ENCODE data around the gene SLC16A3. TPM values are rescaled to one million over a fixed set of nuclear protein-coding genes. Genes with fewer than 3 reads are reported as not detected.

SLC16A3 gene
- polyA plus RNA-seq, 3 donors = 26.3 to 103 (median 35.3) TPM

DNA sequence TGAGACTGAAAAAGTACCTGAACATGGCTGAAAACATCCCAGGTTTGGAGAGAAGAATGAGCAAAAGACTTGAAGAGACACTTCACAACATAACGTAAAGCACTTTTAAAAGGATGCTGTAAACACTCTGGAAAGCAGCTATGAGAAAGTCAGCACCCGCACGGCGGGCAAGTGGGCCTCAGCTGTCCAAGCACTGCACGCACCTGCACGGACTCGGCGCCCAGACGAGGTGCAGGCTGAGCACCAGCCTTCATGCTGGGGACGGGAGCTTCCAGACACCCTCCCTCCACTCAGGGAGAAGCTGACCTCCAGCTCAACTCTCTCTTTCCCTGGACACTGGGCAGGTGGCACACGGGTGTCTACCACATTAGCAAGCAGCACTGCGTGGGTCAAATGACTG, 29.3 kb upstream of the SLC16A3 start:
- no peak overlapping the region for H2AFZ ChIP-seq (ENCODE audit: insufficient read depth, low read depth, low read length, poor library complexity, severe bottlenecking)
- no peak overlapping the region for H3K27ac ChIP-seq (ENCODE audit: low read depth in 1 of 2, low read length in 2 of 2)
- Mint-ChIP-seq H3K4me1 (peaks cover under 1% of the 10 kb centered on the region), H3K36me3 (peaks cover 33 to 53% of the 10 kb centered on the region in 2 donors), H3K27me3 (ENCODE audit: low read depth in 3 of 3) (peaks cover 0 to 2% (median 0%) of the 10 kb centered on the region in 3 donors), H3K27ac (no peak overlapping the region), H3K4me3 (no peak overlapping the region), H3K9me3 (no peaks in the 10 kb centered on the region)
- H3K4me2 ChIP-seq (replicated peaks; ENCODE audit: extremely low read depth, low read length, poor library complexity, severe bottlenecking) = no peak overlapping the region
- no peak overlapping the region for H3K9ac ChIP-seq (ENCODE audit: insufficient read depth, low read length, poor library complexity, severe bottlenecking)
- no peaks in the 10 kb centered on the region for H3K79me2 ChIP-seq (ENCODE audit: insufficient read depth, low read length)
- H3K9me3 ChIP-seq (replicated peaks in 1 of 2; ENCODE audit: control insufficient read depth in 1 of 2, insufficient read depth in 1 of 2, low read length in 2 of 2) = no peaks in the 10 kb centered on the region
- no peak for DNase-seq
- H4K20me1 ChIP-seq (ENCODE audit: insufficient read depth, low read length) = no peaks in the 10 kb centered on the region
- TF ChIP-seq, protein P1, sequence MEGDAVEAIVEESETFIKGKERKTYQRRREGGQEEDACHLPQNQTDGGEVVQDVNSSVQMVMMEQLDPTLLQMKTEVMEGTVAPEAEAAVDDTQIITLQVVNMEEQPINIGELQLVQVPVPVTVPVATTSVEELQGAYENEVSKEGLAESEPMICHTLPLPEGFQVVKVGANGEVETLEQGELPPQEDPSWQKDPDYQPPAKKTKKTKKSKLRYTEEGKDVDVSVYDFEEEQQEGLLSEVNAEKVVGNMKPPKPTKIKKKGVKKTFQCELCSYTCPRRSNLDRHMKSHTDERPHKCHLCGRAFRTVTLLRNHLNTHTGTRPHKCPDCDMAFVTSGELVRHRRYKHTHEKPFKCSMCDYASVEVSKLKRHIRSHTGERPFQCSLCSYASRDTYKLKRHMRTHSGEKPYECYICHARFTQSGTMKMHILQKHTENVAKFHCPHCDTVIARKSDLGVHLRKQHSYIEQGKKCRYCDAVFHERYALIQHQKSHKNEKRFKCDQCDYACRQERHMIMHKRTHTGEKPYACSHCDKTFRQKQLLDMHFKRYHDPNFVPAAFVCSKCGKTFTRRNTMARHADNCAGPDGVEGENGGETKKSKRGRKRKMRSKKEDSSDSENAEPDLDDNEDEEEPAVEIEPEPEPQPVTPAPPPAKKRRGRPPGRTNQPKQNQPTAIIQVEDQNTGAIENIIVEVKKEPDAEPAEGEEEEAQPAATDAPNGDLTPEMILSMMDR (IDR thresholded peaks at IDR 0.05) = no peak
- WGBS (ENCODE audit: insufficient coverage) = 94% methylated on average over 12 of the region's 12 CpGs
- H3K4me3 ChIP-seq (replicated peaks in 1 of 3; ENCODE audit: low read depth in 2 of 3, low read length in 3 of 3) = no peak overlapping the region
- intact Hi-C loops (cut with micrococcal nuclease) = no loop called here
- peaks cover 3 to 13% of the 10 kb centered on the region in 2 donors for H3K36me3 ChIP-seq (replicated peaks in 1 of 2; ENCODE audit: control insufficient read depth in 1 of 2, insufficient read depth in 2 of 2, low read length in 2 of 2)
- no peaks in the 10 kb centered on the region for H3K27me3 ChIP-seq (ENCODE audit: control insufficient read depth in 2 of 2, insufficient read depth in 2 of 2, low read length in 2 of 2)
- peaks cover 1 to 4% of the 10 kb centered on the region in 2 donors for H3K4me1 ChIP-seq (ENCODE audit: control insufficient read depth in 1 of 2, insufficient read depth in 2 of 2, low read length in 2 of 2)

DNA sequence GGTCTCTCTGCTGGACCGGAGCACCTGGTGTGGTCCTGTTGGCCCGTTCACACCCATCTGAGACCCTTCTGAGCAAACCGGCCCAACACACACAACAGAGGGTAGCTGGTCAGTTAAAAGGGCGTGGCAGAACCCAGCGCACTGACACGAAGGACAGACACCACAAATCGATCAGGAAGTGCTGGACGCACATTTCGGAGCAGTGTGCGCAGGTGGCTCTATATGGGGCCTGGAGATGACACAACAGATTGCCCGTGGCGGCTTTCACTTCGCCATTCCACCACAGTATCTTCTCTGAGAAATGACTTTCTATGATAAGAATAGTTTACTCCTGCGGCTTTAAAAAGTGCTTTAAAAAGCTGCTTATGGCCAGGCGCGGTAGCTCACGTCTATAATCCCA, 28.7 kb upstream of the SLC16A3 start:
- H3K4me3 ChIP-seq (replicated peaks in 1 of 3; ENCODE audit: low read depth in 2 of 3, low read length in 3 of 3) = no peak overlapping the region
- H3K4me1 Mint-ChIP-seq = peaks cover 5% of the 10 kb centered on the region
- H3K79me2 ChIP-seq (ENCODE audit: insufficient read depth, low read length) = no peaks in the 10 kb centered on the region
- H3K9ac ChIP-seq (ENCODE audit: insufficient read depth, low read length, poor library complexity, severe bottlenecking) = no peak overlapping the region
- H3K27ac ChIP-seq (ENCODE audit: low read depth in 1 of 2, low read length in 2 of 2) = no peak overlapping the region
- peaks cover 29 to 48% of the 10 kb centered on the region in 2 donors for H3K36me3 Mint-ChIP-seq
- no peak overlapping the region for H3K4me3 Mint-ChIP-seq
- H3K9me3 ChIP-seq (replicated peaks in 1 of 2; ENCODE audit: control insufficient read depth in 1 of 2, insufficient read depth in 1 of 2, low read length in 2 of 2) = no peaks in the 10 kb centered on the region
- H3K4me1 ChIP-seq (ENCODE audit: control insufficient read depth in 1 of 2, insufficient read depth in 2 of 2, low read length in 2 of 2) = peaks cover 0 to 4% of the 10 kb centered on the region in 2 donors
- H3K27ac Mint-ChIP-seq = no peak overlapping the region
- intact Hi-C loops (cut with micrococcal nuclease) = no loop called here
- H3K27me3 ChIP-seq (ENCODE audit: control insufficient read depth in 2 of 2, insufficient read depth in 2 of 2, low read length in 2 of 2) = no peaks in the 10 kb centered on the region
- no peak overlapping the region for H3K4me2 ChIP-seq (replicated peaks; ENCODE audit: extremely low read depth, low read length, poor library complexity, severe bottlenecking)
- TF ChIP-seq, protein P1 (IDR thresholded peaks at IDR 0.05) = no peak
- peaks cover 3 to 13% of the 10 kb centered on the region in 2 donors for H3K36me3 ChIP-seq (replicated peaks in 1 of 2; ENCODE audit: control insufficient read depth in 1 of 2, insufficient read depth in 2 of 2, low read length in 2 of 2)
- H3K9me3 Mint-ChIP-seq = no peaks in the 10 kb centered on the region
- DNase-seq = no peak
- H3K27me3 Mint-ChIP-seq (ENCODE audit: low read depth in 3 of 3) = peaks cover 0 to 4% (median 0%) of the 10 kb centered on the region in 3 donors
- H2AFZ ChIP-seq (ENCODE audit: insufficient read depth, low read depth, low read length, poor library complexity, severe bottlenecking) = no peak overlapping the region
- H4K20me1 ChIP-seq (ENCODE audit: insufficient read depth, low read length) = no peaks in the 10 kb centered on the region
- WGBS (ENCODE audit: insufficient coverage) = 68% methylated on average over 9 of the region's 17 CpGs
